Peyer's patch (tissue), 4 donors: Measurements from ENCODE around the gene WNK1.

Experiments used
- POLR2A ChIP-seq, 2 donors: fragments of 450-650 bp; IDR thresholded peaks; one replicate each; pipeline ENCODE4 v1.5.1; 2017; ENCODE audit warnings: antibody characterized with exemption in 2 of 2, mild to moderate bottlenecking in 2 of 2, moderate library complexity in 2 of 2
- TF ChIP-seq, protein P1 (sequence below), 6 experiments: fragments of 450-650 bp in 4 of 6; fragments of 200-600 bp in 2 of 6; sonication (generic) in 1 of 6; IDR thresholded peaks; one replicate each; pipeline ENCODE4 v1.5.1; 2017 to 2019; ENCODE audit warnings: antibody characterized with exemption in 6 of 6, mild to moderate bottlenecking in 3 of 6, moderate library complexity in 1 of 6

DNA sequence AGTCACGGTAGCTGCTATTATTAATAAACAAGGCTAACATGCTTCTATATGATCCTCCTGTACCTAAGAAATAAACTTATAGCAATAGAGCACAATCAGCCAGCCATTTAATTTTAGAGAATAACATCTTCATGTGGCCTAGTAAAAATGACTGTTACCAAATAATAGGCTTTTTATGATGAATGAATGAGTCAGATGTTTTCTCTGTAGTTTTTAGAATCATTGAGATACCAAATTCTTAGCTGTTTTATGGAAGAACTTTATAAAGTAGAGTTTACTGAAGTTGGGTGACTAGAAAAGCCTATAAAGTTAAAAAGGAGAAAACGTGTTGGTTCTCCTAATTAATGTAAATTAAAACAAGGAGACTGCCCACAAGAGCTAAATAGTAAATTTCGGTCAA lies 40.7 kb downstream of the WNK1 start:
- TF ChIP-seq, protein P1, sequence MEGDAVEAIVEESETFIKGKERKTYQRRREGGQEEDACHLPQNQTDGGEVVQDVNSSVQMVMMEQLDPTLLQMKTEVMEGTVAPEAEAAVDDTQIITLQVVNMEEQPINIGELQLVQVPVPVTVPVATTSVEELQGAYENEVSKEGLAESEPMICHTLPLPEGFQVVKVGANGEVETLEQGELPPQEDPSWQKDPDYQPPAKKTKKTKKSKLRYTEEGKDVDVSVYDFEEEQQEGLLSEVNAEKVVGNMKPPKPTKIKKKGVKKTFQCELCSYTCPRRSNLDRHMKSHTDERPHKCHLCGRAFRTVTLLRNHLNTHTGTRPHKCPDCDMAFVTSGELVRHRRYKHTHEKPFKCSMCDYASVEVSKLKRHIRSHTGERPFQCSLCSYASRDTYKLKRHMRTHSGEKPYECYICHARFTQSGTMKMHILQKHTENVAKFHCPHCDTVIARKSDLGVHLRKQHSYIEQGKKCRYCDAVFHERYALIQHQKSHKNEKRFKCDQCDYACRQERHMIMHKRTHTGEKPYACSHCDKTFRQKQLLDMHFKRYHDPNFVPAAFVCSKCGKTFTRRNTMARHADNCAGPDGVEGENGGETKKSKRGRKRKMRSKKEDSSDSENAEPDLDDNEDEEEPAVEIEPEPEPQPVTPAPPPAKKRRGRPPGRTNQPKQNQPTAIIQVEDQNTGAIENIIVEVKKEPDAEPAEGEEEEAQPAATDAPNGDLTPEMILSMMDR (IDR thresholded peaks at IDR 0.05): no peak
- no peak for TF ChIP-seq POLR2A (IDR thresholded peaks at IDR 0.05)
